D721Med (cell line): Measurements from ENCODE around the gene HPDL.

Experiments
- DNase-seq: peaks from one replicate; pipeline ENCODE4 v3.0.0; 2011; ENCODE audit warnings: low spot score; ENCODE audit not compliant: insufficient read length
- FAIRE-seq: peaks from 2 replicates; lab custom pipeline; 2011; peaks lifted over from hg19 to GRCh38; lab: Jason Lieb, UNC
- CTCF ChIP-seq: IDR thresholded peaks from 2 replicates; pipeline ENCODE4 v1.5.1; 2012; ENCODE audit warnings: mild to moderate bottlenecking, control low read depth; ENCODE audit not compliant: insufficient read depth; ENCODE audit errors: missing control alignments

The HPDL gene

GRCh38 chr1:45345014-45345413 lies 18.3 kb downstream of the HPDL start:
- no peak for TF ChIP-seq CTCF
- FAIRE-seq = no peak
- no peak for DNase-seq

- TF ChIP-seq CTCF = no peak
- no peak for FAIRE-seq
- DNase-seq = no peak
Measured at GRCh38 chr1:45346473-45346872, 19.8 kb downstream of the HPDL start.

DNA sequence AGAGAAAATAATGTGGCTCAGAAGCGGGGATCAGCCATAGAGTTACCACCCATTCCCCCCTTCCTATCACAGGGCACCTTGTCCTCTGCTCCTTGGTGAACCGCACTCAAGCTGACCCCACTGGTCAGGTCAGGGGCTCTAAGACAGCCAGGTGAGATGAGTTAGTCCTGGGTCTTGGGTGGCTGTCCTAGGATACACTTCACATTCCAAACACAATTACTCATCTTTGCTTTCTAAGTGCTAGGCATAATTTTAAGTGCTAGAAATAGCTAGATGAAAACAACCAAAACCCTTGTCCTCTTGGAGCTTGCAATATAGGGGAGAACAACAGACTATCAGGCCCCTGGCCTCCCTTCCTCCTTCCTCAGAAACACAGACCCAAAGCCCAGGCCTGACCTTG lies 21.3 kb downstream of the HPDL start:
- no peak for FAIRE-seq
- no peak for DNase-seq
- TF ChIP-seq CTCF = no peak

DNA sequence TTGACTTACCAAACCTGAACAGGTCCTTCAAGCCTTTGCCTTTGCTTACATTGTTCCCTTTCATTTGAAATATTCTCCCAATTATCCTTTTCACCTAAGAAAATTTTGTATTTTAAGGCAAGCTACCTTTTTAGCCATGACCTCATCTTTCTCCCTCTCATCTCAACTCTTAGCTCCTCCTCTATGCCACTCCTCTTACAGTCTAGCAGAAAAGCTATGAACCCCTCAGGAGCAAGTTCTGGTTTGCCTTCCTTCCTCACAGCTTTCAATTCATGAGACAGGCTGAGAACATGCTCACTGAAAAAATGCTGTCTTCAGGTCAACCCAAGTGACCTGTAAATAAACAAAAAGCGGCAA lies 21.9 kb downstream of the HPDL start:
- FAIRE-seq (no peak), DNase-seq (no peak)
- no peak for TF ChIP-seq CTCF

DNA sequence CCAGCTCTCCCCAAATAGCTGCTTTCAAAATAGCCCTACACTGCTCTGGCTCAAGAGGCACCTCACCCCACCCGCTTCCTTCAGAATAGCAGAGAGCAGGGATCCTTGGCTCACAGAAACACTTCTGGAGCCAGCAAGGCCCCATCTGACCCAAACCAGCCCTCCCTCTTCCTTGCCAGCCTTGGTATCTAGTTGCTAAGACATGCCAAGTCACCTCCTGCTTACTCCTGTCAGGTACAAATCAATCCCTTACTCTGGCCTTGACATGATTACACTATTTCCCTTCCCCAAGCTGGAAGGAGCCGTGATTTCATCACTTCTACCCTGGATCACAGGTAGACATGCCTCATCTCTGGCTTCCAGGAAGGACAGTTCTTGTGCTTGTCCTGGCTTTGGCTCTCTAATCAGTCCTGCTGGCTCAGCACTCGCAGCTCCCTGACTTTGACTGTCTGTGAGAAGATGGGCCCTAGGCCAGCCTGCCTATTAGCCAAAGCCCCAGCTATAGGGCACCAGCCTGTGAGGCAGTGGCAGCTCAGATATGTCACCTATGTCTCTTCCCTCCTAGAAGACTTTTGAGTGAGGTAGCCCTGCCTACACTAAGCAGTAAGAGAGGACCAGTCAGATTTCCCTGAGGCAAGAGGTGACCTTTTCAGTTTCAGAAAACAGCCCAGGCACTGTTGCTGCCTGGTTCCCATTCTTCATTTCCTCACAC lies 22.4 kb downstream of the HPDL start:
- no peak for FAIRE-seq
- no peak for TF ChIP-seq CTCF
- no peak for DNase-seq

- TF ChIP-seq CTCF = no peak
- DNase-seq (no peak), FAIRE-seq (no peak)
Measured at GRCh38 chr1:45351508-45351907, 24.8 kb downstream of the HPDL start.

GRCh38 chr1:45353685-45354084 lies 27.0 kb downstream of the HPDL start:
- FAIRE-seq (no peak), DNase-seq (no peak)
- no peak for TF ChIP-seq CTCF
